Lower leg skin (tissue), 3 donors: ENCODE results near the gene PNLIPRP2.

Source experiments
- POLR2A ChIP-seq, 2 donors: fragments of 450-650 bp; IDR thresholded peaks; one replicate each; pipeline ENCODE4 v1.6.1; 2016 to 2017; ENCODE audit warnings: antibody characterized with exemption in 2 of 2, mild to moderate bottlenecking in 1 of 2, moderate library complexity in 1 of 2
- TF ChIP-seq, protein P1 (sequence below), 3 donors: fragments of 450-650 bp; IDR thresholded peaks; one replicate each; pipeline ENCODE4 v1.5.1; 2016; ENCODE audit warnings: antibody characterized with exemption in 3 of 3, mild to moderate bottlenecking in 3 of 3, moderate library complexity in 2 of 3

DNA sequence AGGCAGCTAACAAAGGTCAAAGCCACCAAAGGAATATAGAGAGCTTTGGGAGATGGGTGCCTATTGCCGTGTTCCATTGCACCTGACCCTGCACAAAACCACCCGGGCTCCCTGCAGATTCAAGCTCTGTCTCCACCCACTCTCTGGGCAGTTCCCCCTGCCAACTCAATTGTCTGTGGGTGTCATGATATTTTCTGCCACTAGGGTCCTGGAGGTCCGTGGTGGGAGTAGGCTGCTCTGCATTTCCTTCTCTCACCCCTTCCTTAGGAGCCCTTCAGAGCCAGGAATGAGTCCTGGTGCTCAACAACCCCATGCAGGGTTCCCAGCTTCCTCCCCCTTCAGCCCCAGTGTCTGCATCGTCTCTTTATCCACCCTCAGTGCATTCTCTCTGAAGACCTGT lies 34.1 kb downstream of the PNLIPRP2 start:
- TF ChIP-seq, protein P1, sequence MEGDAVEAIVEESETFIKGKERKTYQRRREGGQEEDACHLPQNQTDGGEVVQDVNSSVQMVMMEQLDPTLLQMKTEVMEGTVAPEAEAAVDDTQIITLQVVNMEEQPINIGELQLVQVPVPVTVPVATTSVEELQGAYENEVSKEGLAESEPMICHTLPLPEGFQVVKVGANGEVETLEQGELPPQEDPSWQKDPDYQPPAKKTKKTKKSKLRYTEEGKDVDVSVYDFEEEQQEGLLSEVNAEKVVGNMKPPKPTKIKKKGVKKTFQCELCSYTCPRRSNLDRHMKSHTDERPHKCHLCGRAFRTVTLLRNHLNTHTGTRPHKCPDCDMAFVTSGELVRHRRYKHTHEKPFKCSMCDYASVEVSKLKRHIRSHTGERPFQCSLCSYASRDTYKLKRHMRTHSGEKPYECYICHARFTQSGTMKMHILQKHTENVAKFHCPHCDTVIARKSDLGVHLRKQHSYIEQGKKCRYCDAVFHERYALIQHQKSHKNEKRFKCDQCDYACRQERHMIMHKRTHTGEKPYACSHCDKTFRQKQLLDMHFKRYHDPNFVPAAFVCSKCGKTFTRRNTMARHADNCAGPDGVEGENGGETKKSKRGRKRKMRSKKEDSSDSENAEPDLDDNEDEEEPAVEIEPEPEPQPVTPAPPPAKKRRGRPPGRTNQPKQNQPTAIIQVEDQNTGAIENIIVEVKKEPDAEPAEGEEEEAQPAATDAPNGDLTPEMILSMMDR (IDR thresholded peaks at IDR 0.05), result no peak
- no peak for TF ChIP-seq POLR2A (IDR thresholded peaks at IDR 0.05)
